Measurements from ENCODE around the gene PPP6R3. TPM values are rescaled to one million over a fixed set of nuclear protein-coding genes. Genes with fewer than 3 reads are reported as not detected.

Gene PPP6R3
- total and polyA plus RNA-seq, 11 donors: 23.2 to 93.8 (median 81.2) TPM

- Histone ChIP-seq H3K27ac (no peak overlapping the region), H3K36me3 (peaks cover 0 to 5% (median 0%) of the 10 kb centered on the region in 9 donors), H3K4me3 (no peak overlapping the region), H3K27me3 (no peaks in the 10 kb centered on the region), H3K4me1 (peaks cover 8 to 60% (median 38%) of the 10 kb centered on the region in 12 donors), H3K9me3 (peaks cover 0 to 6% (median 0%) of the 10 kb centered on the region in 12 donors)
- no peak for TF ChIP-seq POLR2A (IDR thresholded peaks at IDR 0.05)
- TF ChIP-seq CTCF (IDR thresholded peaks at IDR 0.05): no peak
- DNase-seq (no peak), ATAC-seq (no peak)
- WGBS, 4 donors: 63 to 67% (median 66%) methylated on average over 3 of the region's 3 CpGs
- intact Hi-C loops (cut with DNase I): loop anchor here in 1 of 10 donors (10.0 kb wide), 1 partner anchor 95 kb away; no protein-coding TSS in a partner anchor
Measured at GRCh38 chr11:68479390-68479789, 18.8 kb downstream of the PPP6R3 start.

GRCh38 chr11:68480193-68480592 is 19.6 kb downstream of the PPP6R3 start:
- whole genome bisulfite sequencing, 4 donors: 53 to 64% (median 58%) methylated on average over 2 of the region's 2 CpGs

GRCh38 chr11:68480852-68481510 is 20.4 kb downstream of the PPP6R3 start:
- TF ChIP-seq POLR2A (IDR thresholded peaks at IDR 0.05) (no peak), CTCF (IDR thresholded peaks at IDR 0.05) (no peak)
- DNase-seq (no peak), ATAC-seq (peak in 3 of 4 donors; percentile 27 to 65 (median 29))
- no peaks in the 10 kb centered on the region for H3K27me3 ChIP-seq
- 13 to 20% (median 19%) methylated on average over 3 of the region's 3 CpGs for WGBS, 4 donors
- no peak overlapping the region for H3K4me3 ChIP-seq
- peak overlapping the region in 7 of 12 donors; percentile 6 to 59 (median 36) for H3K27ac ChIP-seq
- H3K9me3 ChIP-seq: peaks cover 0 to 14% (median 0%) of the 10 kb centered on the region in 12 donors
- peaks cover 0 to 5% (median 0%) of the 10 kb centered on the region in 9 donors for H3K36me3 ChIP-seq
- H3K4me1 ChIP-seq: peaks cover 8 to 54% (median 36%) of the 10 kb centered on the region in 12 donors
- intact Hi-C loops (cut with DNase I): no loop called here

More at GRCh38 chr11:68480193-68480592, 19.6 kb downstream of the PPP6R3 start:
- Histone ChIP-seq H3K36me3 (peaks cover 0 to 5% (median 0%) of the 10 kb centered on the region in 9 donors), H3K27ac (peak overlapping the region in 3 of 12 donors; percentile 6 to 41 (median 6)), H3K27me3 (no peaks in the 10 kb centered on the region), H3K9me3 (peaks cover 0 to 14% (median 0%) of the 10 kb centered on the region in 12 donors), H3K4me1 (peaks cover 8 to 54% (median 34%) of the 10 kb centered on the region in 12 donors), H3K4me3 (no peak overlapping the region)
- no peak for DNase-seq
- intact Hi-C loops (cut with DNase I): no loop called here
- ATAC-seq: no peak
- TF ChIP-seq POLR2A (IDR thresholded peaks at IDR 0.05) (no peak), CTCF (IDR thresholded peaks at IDR 0.05) (no peak)

GRCh38 chr11:68481579-68482240 is 21.2 kb downstream of the PPP6R3 start:
- Histone ChIP-seq H3K9me3 (peaks cover 0 to 20% (median 0%) of the 10 kb centered on the region in 12 donors), H3K36me3 (peaks cover 0 to 5% (median 0%) of the 10 kb centered on the region in 9 donors), H3K4me1 (peaks cover 8 to 53% (median 38%) of the 10 kb centered on the region in 12 donors), H3K4me3 (no peak overlapping the region), H3K27me3 (no peaks in the 10 kb centered on the region), H3K27ac (peak overlapping the region in 4 of 12 donors; percentile 6 to 59 (median 36))
- DNase-seq (no peak), ATAC-seq (peak in 1 of 4 donors; percentile 11)
- TF ChIP-seq POLR2A (IDR thresholded peaks at IDR 0.05) (no peak), CTCF (IDR thresholded peaks at IDR 0.05) (no peak)
- WGBS, 4 donors: 62 to 77% (median 70%) methylated on average over 6 of the region's 6 CpGs
- intact Hi-C loops (cut with DNase I): no loop called here

All from heart left ventricle (tissue), 16 donors.